Stimulated activated CD4-positive, alpha-beta T cell treated with anti-CD3 and anti-CD28 coated beads, TNF-alpha, amount 100 ng/mL, for 48 hours (primary cell): ENCODE measurements around the gene PAX7.
A peak's percentile ranks its signal among the peaks of the same experiment; 100 is the strongest.
"Not testable (repeated sequence)": the region's sequence is repeated elsewhere in the genome, so short reads cannot be mapped to it uniquely, and the experiment has no call there.

Source experiments
- DNase-seq, 3 donors: peaks; one replicate each; pipeline ENCODE4 v3.0.0-alpha.2; 2020; ENCODE audit warnings: low read depth in 3 of 3

PAX7 gene

DNA sequence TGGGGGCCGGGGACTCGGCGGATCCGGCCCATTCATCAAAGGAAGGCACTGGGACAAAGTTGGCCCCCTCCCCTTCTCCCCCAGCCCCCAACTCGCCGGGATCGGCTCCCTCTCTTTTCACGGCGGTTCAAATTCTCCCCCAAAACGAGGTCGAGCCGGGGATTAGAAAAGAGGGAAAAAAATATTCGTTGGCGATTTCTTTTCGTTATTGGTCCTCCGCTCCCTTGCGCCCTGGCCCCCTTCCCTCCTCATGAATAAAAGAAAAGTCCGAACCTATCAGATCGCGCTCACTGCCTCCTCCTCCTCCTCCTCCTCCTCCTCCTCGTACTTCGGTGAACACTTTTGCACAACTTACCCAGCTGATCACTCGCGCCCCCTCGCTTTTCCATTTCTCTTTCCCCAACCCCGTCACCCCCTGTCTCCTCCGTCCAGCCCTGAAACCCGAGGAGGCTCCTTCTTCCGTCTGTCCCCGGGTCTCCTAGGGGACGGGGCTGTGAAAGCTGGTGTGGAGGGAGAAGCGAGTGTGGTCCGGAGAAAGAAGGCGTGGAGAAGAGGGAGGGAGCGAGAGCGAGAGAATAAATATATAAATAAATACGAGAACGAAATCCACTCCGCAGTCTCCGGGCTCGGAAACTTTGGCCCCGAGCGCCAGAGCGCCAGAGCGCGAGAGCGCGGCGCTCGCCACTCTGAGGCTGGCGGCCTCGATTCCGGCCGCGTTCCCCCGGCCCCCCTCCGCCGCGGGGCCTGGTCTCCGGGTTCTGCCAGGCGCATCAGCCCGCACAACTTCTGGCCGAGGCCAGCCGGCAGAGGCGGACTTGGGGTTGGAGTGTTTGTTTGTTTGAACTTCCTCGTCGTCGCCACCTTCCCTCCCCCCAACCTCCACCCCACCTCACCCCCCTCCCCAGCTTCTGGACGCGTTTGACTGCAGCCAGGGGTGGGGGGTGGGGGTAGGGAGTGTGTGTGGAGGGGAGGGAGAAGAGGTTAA is at the start of gene PAX7:
Gene PAX7, plus strand, starts transcription at position 336 of the 985 bp plus-strand sequence. CDS start 758 bp downstream, outside the sequence.
- no peak for DNase-seq

DNA sequence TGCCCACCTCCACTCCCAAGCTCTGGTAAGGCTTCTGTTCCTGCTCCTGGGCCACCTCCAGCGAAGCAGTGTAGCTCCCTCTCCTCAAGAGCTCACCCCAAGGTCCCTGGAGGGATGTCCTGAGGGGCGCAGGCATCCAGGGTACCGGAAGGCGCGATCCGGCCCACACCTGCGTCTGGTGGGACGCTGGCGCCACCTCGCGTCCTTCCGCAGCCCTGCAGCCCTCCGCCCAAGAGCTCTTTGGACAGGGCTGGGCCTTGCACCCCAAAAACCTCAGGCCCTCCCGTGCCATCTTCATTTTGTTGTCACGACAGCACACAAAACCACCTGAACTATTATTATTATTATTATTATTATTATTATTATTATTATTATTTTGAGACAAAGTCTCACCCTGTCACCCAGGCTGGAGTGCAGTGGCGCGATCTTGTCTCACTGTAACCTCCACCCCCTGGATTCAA is 49.2 kb upstream of the PAX7 start:
- peak in 2 of 3 donors; percentile 27 for DNase-seq

DNA sequence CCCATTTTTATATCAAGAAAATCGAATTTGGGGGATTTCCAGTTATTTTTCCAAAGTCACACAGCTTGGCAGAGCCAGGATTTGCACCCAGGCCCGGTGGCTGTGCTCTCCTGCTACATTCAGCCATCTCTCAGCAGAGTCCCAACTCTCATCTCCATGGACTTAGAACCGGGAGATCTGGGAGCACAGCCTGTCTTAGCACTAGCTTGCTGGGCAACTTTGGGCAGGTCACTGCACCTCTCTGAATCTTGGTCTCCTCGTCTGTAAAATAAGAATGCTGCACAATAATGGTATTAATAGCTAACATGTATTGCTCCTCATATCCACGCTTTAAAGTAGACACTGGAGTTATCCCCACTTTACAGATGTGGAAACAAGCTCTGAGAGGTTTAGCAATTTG is 47.8 kb upstream of the PAX7 start:
- no peak for DNase-seq

DNA sequence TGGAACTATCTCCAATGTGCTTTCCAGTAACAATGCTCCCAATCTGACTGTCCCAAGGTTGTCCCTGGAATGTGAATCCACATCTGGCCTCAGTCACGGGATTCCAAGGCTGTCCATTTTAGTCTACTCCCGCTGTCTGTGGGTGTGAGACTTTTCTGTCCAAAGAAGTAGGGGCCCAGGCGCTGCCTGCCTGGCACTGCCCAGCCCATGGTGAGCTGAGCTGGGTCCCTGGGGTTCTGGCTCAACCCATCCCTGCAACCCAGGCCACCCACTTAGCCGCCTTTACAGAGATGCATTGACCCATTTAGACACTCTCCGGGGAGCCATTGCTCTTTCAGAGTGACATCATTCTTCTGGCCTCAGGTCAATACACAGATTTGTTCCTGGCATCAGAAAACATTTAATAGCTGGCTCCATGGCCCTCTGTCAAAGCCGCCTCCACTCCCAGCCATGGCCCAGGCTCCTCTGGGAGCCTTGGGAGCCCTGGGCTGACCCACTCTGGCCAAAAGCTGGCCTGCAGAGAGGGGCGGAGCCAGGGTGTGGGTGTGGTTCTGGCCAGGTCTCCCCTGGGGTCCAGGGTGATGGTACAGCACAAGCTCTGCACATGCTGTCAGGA is 47.2 kb upstream of the PAX7 start:
- no peak for DNase-seq

DNA sequence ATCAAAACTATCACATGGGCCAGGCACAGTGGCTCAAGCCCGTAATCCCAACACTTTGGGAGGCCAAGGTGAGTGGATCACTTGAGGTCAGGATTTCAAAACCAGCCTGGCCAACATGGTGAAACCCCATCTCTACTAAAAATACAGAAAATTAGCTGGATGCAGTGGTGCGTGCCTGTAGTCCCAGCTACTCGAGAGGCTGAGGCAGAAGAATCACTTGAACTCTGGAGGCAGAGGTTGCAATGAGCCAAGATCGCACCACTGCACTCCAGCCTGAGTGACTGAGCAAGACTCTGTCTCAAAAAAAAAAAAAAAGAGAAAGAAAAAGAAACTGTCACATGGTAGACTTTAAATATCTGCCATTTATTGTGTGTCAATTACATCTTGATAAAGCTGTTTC is 44.6 kb upstream of the PAX7 start:
- DNase-seq, result not testable (repeated sequence)

DNA sequence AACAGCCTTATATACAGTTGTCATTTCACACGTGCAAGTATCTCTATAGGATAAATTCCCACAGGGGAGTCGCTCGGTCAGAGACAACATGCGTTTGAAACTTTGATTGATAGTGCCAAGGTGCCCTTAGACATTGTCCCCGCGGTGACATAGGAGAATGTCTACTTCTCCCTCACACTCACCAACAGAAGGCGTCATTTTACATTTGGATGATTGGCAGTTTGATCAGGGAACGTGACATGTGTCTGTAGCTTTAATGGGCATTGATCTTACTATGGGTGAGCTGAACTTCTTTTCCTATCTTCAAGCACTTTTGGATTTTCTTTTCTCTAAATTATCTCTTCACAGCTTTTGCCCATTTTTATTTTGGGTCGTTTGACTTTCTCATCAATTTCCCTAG is 42.6 kb upstream of the PAX7 start:
- DNase-seq, result no peak

DNA sequence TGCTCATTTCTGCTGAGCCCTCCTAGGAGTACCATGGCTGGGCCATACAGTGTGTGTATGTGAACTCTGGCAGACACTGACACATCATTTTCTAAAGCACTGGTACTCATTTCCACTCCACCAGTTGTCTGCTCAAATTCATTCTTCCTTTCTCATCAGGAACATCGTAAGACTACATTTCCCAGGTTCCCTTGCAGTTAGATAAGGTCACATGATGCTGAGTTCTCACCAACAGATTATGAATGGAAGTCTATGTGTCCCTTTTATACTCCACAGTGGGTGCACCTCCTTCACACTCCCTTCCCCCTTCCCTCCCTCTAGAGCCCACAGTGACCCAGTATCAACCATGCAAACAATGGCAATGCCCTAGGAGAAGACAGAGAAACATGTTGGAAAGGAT is 38.3 kb upstream of the PAX7 start:
- DNase-seq, result no peak

DNA sequence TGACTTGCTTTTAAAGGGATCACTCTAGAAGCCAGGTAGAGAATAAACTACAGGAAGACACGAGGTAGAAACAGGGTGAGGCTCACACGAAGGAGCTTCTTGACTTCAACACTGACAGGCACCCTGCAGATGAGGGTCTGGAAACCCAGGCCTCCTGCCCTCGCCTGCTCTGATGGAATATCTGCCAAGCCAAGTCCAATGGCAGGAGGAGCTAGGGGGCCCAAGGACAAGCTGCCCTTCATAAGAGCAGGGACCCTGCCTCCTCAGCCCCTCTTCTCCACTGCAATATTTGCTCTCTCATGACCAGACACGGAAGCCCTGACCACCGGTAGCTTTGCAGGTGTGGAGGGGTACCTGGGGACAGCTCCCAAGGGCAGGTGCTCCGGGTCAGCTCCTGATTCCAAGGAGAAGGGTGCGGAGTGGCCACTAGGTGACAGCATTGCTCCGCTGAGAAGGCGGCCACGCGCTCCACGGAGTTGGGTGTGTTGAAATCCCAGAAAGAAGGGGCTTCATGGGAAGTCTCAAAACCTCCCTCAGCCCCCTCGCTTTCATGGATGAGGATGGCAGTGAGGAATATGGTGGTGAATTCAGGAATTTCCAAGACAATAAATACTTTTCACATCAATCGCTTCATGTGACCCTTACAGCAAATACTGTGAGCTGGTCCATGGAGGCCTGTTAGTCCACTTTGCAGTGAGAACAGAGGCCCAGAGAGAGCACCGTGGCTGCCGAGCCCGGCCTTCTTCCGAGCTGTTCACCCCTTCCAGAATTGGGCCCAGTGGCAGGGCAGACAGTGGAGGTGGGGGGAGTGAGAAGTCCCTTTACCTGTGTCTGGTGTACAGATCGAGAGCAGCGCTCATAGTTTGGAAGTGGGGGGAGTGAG is 33.2 kb upstream of the PAX7 start:
- peak in 2 of 3 donors; percentile 44 to 48 for DNase-seq

DNA sequence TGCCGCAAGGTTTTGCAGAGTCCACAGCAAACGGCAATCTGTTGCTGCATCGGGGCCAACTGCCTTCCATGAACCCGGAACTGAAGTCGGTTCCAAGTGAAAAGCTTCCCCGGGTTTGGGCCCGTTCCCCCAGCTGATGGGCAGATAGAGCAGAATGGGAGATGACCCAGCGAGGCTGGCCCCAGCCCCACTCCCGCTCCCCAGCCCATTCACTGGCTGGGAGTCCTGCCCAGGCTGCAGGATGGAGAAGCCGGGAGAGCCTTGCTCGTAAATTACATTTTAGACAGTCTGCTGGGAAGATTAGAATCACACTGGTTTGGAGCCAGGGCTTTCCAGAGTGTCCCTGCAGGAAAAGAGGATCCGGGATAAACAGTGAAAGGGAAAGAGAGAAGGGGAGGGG is 31.6 kb upstream of the PAX7 start:
- DNase-seq, result no peak

DNA sequence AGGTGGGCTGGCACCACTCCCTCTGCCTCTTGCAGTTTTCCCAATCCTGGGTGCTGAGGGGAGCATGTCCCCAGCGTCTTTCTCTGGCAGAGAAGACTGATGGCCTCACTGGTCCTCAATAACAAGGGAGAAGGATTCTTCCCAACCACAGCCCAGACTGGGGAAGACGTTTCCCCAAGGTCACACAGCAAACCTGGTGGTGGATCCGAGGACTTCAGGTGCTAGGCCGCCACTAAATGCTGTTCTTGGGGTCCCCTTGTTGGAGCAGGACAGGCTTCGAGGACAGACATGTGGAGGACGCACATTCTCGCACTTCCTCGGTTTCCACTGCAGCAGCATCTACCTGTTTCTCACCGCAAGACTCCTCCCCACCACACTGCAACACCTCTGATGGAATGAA is 30.9 kb upstream of the PAX7 start:
- DNase-seq, result no peak

DNA sequence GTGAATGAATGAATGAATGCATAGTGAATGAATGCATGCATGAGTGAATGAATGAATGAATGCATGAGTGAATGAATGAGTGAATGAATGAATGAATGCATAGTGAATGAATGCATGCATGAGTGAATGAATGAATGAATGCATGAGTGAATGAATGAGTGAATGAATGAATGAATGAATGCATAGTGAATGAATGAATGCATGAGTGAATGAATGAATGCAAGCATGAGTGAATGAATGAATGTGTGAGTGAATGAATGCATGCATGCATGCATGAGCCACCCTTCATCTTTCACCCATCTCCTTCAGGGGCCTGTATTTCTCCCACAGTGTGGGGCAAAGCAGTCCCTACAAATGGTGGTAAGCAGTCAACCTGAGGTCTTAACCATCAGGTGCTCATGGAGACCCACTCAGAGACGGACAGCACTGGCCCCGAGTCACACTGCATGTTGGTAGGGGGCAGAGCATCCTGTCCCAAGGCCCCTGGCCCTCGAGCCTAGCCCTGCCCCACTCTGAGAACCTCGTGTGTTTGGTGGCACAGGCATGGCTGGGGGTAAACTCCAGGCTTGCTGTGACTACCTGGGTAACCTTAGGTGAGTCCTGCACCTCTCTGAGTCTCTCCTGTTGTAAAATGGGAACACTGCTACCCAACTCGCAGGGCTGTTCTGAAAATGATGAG is 28.0 kb upstream of the PAX7 start:
- no peak for DNase-seq

DNA sequence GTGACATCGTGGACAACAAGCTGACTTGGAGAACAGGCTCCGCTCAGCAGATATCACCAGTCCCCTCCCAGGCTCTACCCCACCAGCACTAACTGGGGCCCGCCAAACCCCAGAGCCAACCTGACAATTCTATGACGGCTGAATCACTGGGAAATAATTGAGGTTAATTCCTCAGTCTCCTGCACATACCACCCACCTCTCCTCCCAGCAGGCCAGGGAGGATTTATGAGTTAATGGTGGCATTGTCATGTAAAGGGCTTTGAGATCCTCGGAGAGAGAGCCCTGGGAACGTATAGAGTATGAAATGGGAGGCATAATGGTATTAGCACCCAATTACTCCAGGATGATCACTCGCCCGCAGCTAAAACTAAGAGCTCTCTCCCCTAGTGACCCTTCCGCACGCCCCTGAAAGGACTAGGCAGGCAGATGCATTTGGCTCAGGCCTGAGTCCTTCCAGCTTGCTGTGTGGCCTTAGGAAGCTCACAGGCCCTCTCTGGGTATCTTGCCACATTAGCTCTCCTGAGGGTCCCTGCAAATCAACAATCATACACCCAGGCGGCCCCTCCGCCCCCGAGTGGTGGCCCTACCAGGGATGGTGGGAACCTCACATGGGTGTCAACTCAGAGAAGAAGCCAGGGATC is 27.3 kb upstream of the PAX7 start:
- DNase-seq, result no peak

DNA sequence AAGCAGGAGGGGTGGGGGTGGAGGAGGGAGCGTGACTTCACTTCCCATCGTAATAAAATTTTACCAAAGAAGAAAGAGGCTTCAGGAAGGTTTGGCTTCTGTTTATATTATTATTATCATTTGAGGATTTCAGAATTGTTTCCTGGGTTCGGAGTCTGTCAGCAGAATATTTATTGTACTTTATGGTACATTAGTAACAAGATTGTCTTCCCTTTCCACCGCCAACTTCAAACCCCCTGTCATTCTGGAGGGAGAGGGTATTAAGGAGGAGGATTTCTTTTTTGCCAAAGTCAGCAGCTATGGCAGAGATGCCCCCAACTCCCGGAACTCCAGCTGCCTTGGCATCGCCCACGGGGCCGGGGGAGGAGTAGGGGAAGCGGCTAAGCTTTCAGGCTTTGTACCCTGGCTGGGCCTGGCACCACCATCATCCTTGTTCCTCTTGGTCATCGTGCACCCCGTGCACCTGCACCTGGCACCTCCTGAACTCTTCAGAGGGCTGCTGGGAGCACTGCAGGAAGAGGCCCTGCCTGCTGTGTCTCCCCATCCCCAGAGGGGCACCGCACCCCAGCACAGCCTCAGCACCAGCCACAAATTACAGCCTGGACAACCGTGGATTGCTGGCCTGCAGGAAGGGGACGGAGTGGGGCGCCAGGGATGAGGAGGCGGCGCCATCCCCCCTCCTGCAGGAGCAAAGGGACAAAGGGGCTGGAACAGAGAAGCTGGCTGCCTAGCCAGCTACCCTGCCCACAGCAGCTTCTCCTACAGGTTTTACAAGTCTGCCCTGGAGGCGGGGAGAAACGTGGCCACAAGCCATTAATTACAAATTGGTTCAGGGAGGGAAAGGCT is 24.0 kb upstream of the PAX7 start:
- DNase-seq, result no peak

DNA sequence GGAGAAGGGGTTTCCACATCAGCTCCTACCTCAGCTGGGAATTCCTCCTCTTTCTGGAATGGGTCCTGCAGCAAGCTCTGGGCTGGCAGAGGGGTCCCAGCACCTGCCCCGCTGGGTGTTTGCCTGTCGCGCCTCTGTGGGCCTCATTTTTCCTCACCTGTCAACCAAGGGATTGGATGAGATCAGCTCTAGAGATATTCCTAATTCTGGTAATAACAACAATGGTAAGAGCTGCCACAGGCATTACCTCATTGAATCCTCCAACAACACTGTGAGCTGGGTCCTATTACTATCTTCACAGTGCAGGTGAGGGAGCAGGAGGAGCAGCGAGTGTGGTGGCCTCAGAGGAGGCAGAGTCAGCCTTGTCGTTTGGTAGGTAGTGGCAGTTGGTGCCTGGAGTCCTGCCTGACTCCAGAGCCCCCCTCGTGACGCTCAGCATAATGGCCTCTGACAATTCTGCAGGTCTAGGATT is 23.3 kb upstream of the PAX7 start:
- no peak for DNase-seq

DNA sequence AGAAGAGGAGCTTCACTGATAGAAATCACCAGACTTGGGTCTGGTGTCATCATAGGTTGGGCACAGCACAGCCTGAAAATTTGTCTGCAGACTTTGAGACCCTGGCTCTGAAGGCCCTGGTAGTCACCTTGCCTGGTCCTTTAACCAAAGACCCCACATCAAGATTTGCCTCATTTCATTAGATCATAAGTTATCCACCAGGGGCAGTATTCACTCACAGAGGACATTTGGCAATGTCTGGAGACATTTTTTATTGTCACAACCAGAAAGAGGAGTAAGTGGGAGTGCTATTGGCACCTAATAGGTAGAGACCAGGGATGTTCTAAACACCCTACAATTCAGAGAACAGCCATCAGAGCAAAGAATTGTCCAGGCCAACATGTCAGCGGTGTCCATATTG is 22.1 kb upstream of the PAX7 start:
- no peak for DNase-seq

DNA sequence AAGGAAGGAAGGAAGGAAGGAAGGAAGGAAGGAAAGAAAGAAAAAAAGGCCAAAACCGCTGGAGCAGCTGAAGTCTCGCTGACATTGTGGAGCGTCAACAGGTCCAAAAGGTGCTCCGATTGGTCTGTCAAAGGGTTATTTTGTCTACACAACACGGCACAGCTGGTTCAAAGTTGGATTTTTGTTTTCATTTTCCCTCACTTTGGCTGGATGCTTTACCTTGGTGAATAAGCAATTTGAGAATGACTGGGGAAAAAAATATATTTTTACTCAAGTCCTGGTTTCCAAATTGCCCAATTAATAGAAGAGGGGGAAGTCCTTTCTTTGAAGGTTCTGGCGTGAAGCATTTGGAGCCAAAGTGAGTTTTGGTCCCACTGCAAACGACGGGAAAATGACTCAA is 19.3 kb upstream of the PAX7 start:
- no peak for DNase-seq

DNA sequence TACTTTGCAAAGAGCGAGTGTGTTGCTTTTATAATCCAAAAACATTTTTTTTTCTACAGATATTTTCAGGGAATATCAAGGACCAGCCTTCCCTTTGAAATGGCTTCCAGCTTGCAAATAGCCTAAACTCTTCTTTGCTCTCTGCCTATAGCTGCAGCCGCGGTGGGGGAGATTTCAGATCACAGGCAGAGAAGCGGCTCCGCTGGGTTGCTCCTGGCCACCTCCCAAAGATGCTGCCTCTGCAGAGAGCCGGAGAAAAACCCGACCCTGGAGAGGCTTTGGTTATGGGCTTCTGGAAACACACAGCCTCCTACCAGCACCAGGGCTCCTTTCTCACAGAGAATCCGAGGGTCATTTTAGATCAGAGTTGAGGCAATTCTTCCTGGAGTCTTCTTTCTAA is 18.6 kb upstream of the PAX7 start:
- DNase-seq, result no peak

DNA sequence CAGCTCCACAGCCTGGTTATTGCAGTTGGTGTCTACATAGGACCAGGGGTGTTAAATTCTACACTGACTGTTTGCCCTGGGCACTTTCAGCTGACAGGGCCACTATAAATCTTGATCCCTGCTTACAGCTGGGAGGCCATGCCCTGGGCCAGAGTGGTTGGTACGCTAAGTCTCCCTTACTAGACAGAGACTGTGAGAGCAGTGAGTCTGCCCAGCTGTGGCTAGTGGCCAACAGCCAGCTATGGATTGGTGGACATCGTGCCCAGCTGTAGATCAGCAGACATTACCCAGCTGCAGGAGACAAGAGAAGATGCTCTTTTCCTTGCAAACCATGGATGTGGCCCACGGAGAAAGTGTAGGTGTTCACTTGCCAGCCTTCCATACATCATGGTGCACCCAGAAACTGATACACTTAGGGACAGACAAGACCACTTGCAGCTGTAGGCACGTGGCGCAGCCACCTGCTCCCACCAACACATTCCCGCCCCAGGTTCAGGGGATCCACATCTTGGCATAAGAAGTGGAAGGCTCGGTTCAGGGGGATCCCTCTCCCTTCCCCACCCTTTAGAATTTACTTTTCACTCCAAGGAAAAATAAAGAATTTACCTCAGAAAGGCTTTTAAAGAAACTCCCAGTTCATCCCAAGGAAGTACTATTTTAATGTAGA is 16.4 kb upstream of the PAX7 start:
- DNase-seq, result no peak
